ENCODE measurements around the gene ERRFI1. TPM values are rescaled to one million over a fixed set of nuclear protein-coding genes. Genes with fewer than 3 reads are reported as not detected.
A peak's percentile ranks its signal among the peaks of the same experiment; 100 is the strongest.

The ERRFI1 gene
- total RNA-seq, 1 donor from 2014 or later: 305 TPM

DNA sequence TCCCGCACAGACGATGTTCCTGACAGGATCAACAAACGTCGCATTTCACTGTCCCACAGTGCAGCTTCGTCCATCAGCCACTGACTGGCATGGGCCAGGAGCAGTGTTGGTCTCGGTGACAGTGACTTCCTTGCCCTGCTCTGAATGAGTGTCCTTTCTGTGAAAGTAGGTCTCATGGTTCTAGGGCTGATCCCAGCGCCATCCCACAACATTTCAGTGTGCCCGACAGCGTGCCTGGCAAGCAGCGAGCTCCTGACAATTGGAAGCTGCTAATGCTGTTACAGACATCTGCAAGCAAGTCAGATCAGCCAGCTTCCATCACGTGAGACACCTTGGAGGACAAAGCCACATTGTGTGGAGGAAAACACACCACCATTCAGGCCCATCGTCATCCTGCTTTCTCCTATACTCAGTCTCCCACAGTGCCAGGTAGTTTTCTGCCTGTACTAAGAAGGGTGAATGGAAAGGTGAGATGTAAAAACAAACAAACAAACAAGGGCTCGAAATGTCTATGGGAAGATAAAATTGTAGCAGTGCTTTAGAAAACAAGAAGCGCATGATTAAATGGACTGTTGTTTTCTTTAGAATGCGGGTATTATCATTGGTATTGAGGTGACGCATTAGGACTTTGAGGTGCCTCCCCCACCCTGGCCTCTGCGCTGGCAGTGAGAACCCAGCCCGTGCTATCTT, 21.9 kb downstream of the ERRFI1 start:
- Mint-ChIP-seq H3K27ac (ENCODE audit: unreplicated experiment) (peak overlapping the region; percentile 94), H3K36me3 (ENCODE audit: low read depth) (peaks cover 3% of the 10 kb centered on the region)

DNA sequence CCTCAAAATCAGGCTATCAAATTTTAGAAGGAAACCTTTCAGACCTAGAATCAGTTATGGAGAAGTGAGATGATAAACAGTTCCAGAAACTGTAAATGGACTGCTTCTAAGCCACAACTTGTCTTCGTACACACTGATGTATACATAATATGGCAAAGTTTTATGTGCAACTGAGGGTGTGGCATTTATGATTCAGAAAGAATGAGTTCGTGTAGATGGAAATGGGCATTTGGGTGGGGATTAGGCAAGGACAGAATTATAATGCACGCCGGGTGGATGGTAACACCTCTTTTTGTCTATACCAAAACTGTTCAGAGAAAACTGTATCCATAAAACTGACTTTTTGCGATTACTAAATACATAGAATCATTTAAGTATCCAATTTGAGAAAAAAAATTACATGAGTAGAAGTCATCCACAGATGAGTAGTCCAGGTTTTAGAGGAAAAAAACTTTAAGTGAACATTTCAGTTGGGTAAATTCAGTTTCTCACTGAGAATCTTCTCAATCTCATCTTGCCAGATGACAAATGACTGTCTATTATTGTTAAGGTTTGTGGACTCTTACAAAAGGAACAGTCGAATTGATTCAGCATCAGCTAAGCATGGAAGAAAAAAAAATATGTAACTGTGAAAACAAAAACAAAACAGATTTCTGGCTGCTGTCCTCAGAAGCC, 22.5 kb downstream of the ERRFI1 start:
- H3K27ac Mint-ChIP-seq (ENCODE audit: unreplicated experiment): peak overlapping the region; percentile 94
- TF ChIP-seq, protein P1, sequence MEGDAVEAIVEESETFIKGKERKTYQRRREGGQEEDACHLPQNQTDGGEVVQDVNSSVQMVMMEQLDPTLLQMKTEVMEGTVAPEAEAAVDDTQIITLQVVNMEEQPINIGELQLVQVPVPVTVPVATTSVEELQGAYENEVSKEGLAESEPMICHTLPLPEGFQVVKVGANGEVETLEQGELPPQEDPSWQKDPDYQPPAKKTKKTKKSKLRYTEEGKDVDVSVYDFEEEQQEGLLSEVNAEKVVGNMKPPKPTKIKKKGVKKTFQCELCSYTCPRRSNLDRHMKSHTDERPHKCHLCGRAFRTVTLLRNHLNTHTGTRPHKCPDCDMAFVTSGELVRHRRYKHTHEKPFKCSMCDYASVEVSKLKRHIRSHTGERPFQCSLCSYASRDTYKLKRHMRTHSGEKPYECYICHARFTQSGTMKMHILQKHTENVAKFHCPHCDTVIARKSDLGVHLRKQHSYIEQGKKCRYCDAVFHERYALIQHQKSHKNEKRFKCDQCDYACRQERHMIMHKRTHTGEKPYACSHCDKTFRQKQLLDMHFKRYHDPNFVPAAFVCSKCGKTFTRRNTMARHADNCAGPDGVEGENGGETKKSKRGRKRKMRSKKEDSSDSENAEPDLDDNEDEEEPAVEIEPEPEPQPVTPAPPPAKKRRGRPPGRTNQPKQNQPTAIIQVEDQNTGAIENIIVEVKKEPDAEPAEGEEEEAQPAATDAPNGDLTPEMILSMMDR (IDR thresholded peaks at IDR 0.05): no peak
- no peak overlapping the region for H3K4me3 Mint-ChIP-seq (ENCODE audit: unreplicated experiment)
- no peak for DNase-seq (ENCODE audit: low spot score)
- peaks cover 41% of the 10 kb centered on the region for H3K4me1 Mint-ChIP-seq (ENCODE audit: low read depth)
- no peaks in the 10 kb centered on the region for H3K27me3 Mint-ChIP-seq (ENCODE audit: low read depth)
- peaks cover 1% of the 10 kb centered on the region for H3K36me3 Mint-ChIP-seq (ENCODE audit: low read depth)
- H3K9me3 Mint-ChIP-seq (ENCODE audit: low read depth): no peaks in the 10 kb centered on the region

More for the DNA sequence above, 21.9 kb downstream of the ERRFI1 start:
- Mint-ChIP-seq H3K4me3 (ENCODE audit: unreplicated experiment) (no peak overlapping the region), H3K9me3 (ENCODE audit: low read depth) (no peaks in the 10 kb centered on the region), H3K4me1 (ENCODE audit: low read depth) (peaks cover 41% of the 10 kb centered on the region), H3K27me3 (ENCODE audit: low read depth) (no peaks in the 10 kb centered on the region)
- TF ChIP-seq, protein P1 (IDR thresholded peaks at IDR 0.05): no peak
- DNase-seq (ENCODE audit: low spot score): no peak

DNA sequence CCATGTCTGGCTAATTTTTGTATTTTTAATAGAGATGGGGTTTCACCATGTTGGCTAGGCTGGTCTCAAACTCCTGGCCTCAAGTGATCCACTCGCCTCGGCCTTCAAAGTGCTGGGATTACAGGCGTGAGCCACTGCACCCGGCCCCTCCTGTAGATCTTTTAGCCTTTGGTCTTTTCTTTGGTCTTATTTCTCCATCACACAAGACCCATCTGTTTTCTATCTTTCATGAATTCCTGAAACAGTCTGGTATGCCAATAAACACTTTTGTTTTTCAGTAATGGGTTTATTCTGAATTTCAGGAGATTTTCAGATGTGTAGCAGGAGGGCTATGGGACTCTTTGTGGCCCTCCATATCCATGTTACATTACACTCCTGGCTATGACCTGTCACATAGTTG, 23.2 kb downstream of the ERRFI1 start:
- H3K27me3 Mint-ChIP-seq (ENCODE audit: low read depth): no peaks in the 10 kb centered on the region
- peaks cover 1% of the 10 kb centered on the region for H3K9me3 Mint-ChIP-seq (ENCODE audit: low read depth)
- peaks cover 1% of the 10 kb centered on the region for H3K36me3 Mint-ChIP-seq (ENCODE audit: low read depth)
- H3K4me1 Mint-ChIP-seq (ENCODE audit: low read depth): peaks cover 41% of the 10 kb centered on the region
- TF ChIP-seq, protein P1 (IDR thresholded peaks at IDR 0.05): no peak
- H3K27ac Mint-ChIP-seq (ENCODE audit: unreplicated experiment): peak overlapping the region; percentile 43
- H3K4me3 Mint-ChIP-seq (ENCODE audit: unreplicated experiment): no peak overlapping the region
- DNase-seq (ENCODE audit: low spot score): no peak

DNA sequence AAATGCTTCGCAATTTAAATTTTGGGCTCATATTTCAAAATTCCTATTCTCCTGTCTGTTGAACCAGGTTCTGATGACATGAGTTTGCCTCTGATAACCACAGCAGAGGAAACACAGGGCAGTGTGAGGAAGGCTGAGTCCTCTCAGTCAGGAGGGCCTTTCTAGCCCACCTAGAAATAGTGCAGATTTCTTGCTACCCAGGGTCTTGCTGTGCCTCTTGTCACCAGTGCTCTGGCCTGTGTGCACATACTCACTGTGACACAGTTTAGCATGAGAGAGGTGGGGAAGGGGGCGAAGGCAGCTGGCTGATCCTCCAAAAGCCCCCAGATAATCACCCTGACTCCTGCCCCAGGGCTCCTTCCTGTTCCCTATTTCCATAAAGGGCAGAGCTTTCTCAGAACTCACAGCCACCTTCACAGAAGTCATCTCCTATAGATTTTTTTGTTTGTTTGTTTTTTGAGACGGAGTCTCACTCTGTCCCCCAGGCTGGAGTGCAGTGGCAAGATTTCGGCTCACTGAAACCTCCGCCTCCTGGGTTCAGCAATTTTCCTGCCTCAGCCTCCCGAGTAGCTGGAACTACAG, 23.7 kb downstream of the ERRFI1 start:
- no peak for DNase-seq (ENCODE audit: low spot score)
- peaks cover 41% of the 10 kb centered on the region for H3K4me1 Mint-ChIP-seq (ENCODE audit: low read depth)
- peak overlapping the region; percentile 9 for H3K27ac Mint-ChIP-seq (ENCODE audit: unreplicated experiment)
- no peaks in the 10 kb centered on the region for H3K27me3 Mint-ChIP-seq (ENCODE audit: low read depth)
- TF ChIP-seq, protein P1 (IDR thresholded peaks at IDR 0.05): no peak
- H3K4me3 Mint-ChIP-seq (ENCODE audit: unreplicated experiment): no peak overlapping the region
- H3K36me3 Mint-ChIP-seq (ENCODE audit: low read depth): peaks cover 1% of the 10 kb centered on the region
- peaks cover 3% of the 10 kb centered on the region for H3K9me3 Mint-ChIP-seq (ENCODE audit: low read depth)

DNA sequence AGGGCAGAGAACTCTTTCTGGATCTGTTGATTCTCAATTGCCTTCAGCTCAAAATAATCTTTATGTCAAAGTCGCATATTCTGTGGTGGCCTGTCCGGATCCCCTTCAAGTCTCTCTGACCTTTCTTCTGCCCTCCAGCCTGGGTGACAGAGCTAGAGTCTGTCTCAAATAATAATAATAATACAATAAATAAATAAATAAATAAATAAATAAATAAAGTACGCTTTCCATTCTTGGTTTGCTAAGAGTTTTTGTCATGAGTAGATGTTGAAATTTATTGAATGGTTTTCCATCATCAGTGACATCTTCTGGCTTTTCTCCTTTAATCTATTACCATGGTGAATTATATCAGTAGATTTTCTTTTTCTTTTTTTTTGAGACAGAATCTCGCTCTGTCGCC, 30.7 kb downstream of the ERRFI1 start:
- no peak overlapping the region for H3K4me3 Mint-ChIP-seq (ENCODE audit: unreplicated experiment)
- TF ChIP-seq, protein P1 (IDR thresholded peaks at IDR 0.05): no peak
- no peaks in the 10 kb centered on the region for H3K27me3 Mint-ChIP-seq (ENCODE audit: low read depth)
- H3K36me3 Mint-ChIP-seq (ENCODE audit: low read depth): peaks cover 2% of the 10 kb centered on the region
- H3K9me3 Mint-ChIP-seq (ENCODE audit: low read depth): peaks cover 3% of the 10 kb centered on the region
- no peaks in the 10 kb centered on the region for H3K4me1 Mint-ChIP-seq (ENCODE audit: low read depth)
- DNase-seq (ENCODE audit: low spot score): no peak
- H3K27ac Mint-ChIP-seq (ENCODE audit: unreplicated experiment): no peak overlapping the region

All from chondrocyte (in vitro differentiated cells).